ENCODE data around the gene ZNF425. TPM values are rescaled to one million over a fixed set of nuclear protein-coding genes. Genes with fewer than 3 reads are reported as not detected.

The ZNF425 gene
- total RNA-seq, 1 experiment from 2014 or later: 3.0 TPM

DNA sequence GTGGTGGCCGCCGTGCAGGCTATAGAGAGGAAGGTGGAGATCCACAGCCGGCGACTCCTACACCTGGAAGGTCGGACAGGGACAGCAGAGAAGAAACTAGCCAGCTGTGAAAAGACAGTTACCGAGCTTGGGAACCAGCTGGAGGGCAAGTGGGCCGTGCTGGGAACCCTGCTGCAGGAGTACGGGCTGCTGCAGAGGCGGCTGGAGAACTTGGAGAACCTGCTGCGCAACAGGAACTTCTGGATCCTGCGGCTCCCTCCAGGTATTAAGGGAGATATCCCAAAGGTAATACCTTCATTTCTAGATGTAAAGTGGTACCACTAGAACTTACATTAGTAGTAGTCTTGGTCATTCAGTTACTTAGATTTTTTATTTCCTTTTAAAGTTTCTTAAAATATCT lies 27.9 kb upstream of the ZNF425 start:
- TF ChIP-seq, protein P1, sequence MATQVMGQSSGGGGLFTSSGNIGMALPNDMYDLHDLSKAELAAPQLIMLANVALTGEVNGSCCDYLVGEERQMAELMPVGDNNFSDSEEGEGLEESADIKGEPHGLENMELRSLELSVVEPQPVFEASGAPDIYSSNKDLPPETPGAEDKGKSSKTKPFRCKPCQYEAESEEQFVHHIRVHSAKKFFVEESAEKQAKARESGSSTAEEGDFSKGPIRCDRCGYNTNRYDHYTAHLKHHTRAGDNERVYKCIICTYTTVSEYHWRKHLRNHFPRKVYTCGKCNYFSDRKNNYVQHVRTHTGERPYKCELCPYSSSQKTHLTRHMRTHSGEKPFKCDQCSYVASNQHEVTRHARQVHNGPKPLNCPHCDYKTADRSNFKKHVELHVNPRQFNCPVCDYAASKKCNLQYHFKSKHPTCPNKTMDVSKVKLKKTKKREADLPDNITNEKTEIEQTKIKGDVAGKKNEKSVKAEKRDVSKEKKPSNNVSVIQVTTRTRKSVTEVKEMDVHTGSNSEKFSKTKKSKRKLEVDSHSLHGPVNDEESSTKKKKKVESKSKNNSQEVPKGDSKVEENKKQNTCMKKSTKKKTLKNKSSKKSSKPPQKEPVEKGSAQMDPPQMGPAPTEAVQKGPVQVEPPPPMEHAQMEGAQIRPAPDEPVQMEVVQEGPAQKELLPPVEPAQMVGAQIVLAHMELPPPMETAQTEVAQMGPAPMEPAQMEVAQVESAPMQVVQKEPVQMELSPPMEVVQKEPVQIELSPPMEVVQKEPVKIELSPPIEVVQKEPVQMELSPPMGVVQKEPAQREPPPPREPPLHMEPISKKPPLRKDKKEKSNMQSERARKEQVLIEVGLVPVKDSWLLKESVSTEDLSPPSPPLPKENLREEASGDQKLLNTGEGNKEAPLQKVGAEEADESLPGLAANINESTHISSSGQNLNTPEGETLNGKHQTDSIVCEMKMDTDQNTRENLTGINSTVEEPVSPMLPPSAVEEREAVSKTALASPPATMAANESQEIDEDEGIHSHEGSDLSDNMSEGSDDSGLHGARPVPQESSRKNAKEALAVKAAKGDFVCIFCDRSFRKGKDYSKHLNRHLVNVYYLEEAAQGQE (IDR thresholded peaks at IDR 0.05; ENCODE audit: insufficient read depth in 1 of 2, low read depth in 2 of 2, low read length in 1 of 2): no peak
- TF ChIP-seq SIN3A (IDR thresholded peaks at IDR 0.05; ENCODE audit: borderline replicate concordance, insufficient read depth, low read depth, low read length) (no peak), TCF7L2 (IDR thresholded peaks at IDR 0.05; ENCODE audit: low read depth, low read length) (no peak), POLR2AphosphoS5 (IDR thresholded peaks at IDR 0.05; ENCODE audit: low read depth, low read length) (no peak)
- TF ChIP-seq, protein P2, sequence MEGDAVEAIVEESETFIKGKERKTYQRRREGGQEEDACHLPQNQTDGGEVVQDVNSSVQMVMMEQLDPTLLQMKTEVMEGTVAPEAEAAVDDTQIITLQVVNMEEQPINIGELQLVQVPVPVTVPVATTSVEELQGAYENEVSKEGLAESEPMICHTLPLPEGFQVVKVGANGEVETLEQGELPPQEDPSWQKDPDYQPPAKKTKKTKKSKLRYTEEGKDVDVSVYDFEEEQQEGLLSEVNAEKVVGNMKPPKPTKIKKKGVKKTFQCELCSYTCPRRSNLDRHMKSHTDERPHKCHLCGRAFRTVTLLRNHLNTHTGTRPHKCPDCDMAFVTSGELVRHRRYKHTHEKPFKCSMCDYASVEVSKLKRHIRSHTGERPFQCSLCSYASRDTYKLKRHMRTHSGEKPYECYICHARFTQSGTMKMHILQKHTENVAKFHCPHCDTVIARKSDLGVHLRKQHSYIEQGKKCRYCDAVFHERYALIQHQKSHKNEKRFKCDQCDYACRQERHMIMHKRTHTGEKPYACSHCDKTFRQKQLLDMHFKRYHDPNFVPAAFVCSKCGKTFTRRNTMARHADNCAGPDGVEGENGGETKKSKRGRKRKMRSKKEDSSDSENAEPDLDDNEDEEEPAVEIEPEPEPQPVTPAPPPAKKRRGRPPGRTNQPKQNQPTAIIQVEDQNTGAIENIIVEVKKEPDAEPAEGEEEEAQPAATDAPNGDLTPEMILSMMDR (IDR thresholded peaks at IDR 0.05): no peak
- H3K9me3 ChIP-seq (ENCODE audit: control insufficient read depth, insufficient read depth, low read depth, low read length): no peaks in the 10 kb centered on the region
- no peak overlapping the region for H3K27ac ChIP-seq (ENCODE audit: low read length)
- CTCF ChIA-PET: no interaction called here
- BruUV-seq (replicated peaks): no TSS peak
- no peaks in the 10 kb centered on the region for H3K36me3 ChIP-seq (ENCODE audit: control insufficient read depth, insufficient read depth, low read length)
- POLR2A ChIA-PET: no interaction called here
- no peak for DNase-seq (ENCODE audit: low read depth, low spot score)
- ATAC-seq: no peak
- no peak overlapping the region for H3K4me3 ChIP-seq (ENCODE audit: low read depth in 2 of 2, low read length in 2 of 2)
- no peaks in the 10 kb centered on the region for H3K4me1 ChIP-seq (ENCODE audit: control insufficient read depth, insufficient read depth, low read length)
- in situ Hi-C loops (cut with HindIII; ENCODE audit: low pct_unique_long_range_greater_than_20kb, low sequenced_read_pairs): no loop called here
- intact Hi-C loops (cut with micrococcal nuclease; ENCODE audit: unreplicated experiment): no loop called here
- H3K27me3 ChIP-seq (ENCODE audit: control insufficient read depth, insufficient read depth, low read length): no peaks in the 10 kb centered on the region

DNA sequence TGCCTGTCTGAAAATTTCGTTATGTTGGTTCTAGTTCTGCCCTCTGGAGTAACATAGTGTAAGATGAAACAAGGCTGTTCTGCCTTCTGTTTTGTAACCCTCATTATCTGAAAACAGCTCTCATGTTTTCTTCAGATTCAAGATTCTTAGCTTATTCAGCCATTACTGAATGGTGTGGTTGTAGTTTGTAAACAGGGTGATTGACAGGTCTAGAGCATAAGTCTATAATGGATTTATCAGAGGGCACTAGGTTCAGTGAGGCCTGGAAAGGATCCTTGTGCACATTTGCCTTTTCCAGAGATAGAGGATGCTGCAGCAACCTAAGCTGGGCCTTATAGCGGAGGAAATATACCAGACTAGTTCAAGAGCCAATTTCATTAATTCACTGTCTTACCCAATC lies 27.2 kb upstream of the ZNF425 start:
- no peak for ATAC-seq
- no peak for DNase-seq (ENCODE audit: low read depth, low spot score)
- H3K36me3 ChIP-seq (ENCODE audit: control insufficient read depth, insufficient read depth, low read length): no peaks in the 10 kb centered on the region; the same call in 1 of the 2 replicates
- no peak overlapping the region for H3K4me3 ChIP-seq (ENCODE audit: low read depth in 2 of 2, low read length in 2 of 2)
- H3K27ac ChIP-seq (ENCODE audit: low read length): no peak overlapping the region
- TF ChIP-seq SIN3A (IDR thresholded peaks at IDR 0.05; ENCODE audit: borderline replicate concordance, insufficient read depth, low read depth, low read length) (no peak), POLR2AphosphoS5 (IDR thresholded peaks at IDR 0.05; ENCODE audit: low read depth, low read length) (no peak), TCF7L2 (IDR thresholded peaks at IDR 0.05; ENCODE audit: low read depth, low read length) (no peak)
- TF ChIP-seq, protein P1 (IDR thresholded peaks at IDR 0.05; ENCODE audit: insufficient read depth in 1 of 2, low read depth in 2 of 2, low read length in 1 of 2): no peak
- TF ChIP-seq, protein P2 (IDR thresholded peaks at IDR 0.05): no peak
- intact Hi-C loops (cut with micrococcal nuclease; ENCODE audit: unreplicated experiment) (no loop called here), in situ Hi-C loops (cut with HindIII; ENCODE audit: low pct_unique_long_range_greater_than_20kb, low sequenced_read_pairs) (no loop called here)
- H3K9me3 ChIP-seq (ENCODE audit: control insufficient read depth, insufficient read depth, low read depth, low read length): no peaks in the 10 kb centered on the region
- peaks cover 4% of the 10 kb centered on the region; the same call in 1 of the 2 replicates for H3K4me1 ChIP-seq (ENCODE audit: control insufficient read depth, insufficient read depth, low read length)
- CTCF ChIA-PET: no interaction called here
- no TSS peak for BruUV-seq (replicated peaks)
- H3K27me3 ChIP-seq (ENCODE audit: control insufficient read depth, insufficient read depth, low read length): no peaks in the 10 kb centered on the region
- POLR2A ChIA-PET: no interaction called here

All from Panc1 (cell line).